GM12865 (cell line): ENCODE measurements around the gene FASTKD2.

ENCODE experiments used
- DNase-seq: peaks from one replicate; pipeline ENCODE4 v3.0.0; 2010; ENCODE audit warnings: low read depth
- H3K4me3 ChIP-seq: 2 replicates; pipeline ENCODE4 v1.5.1; 2011; ENCODE audit warnings: mild to moderate bottlenecking, low read depth, low read length, control low read depth
- TF ChIP-seq, protein P1 (sequence below): IDR thresholded peaks from 2 replicates; pipeline ENCODE4 v1.5.1; 2011; ENCODE audit warnings: low read length, control low read depth, low read depth, inconsistent platforms; ENCODE audit not compliant: insufficient read depth; ENCODE audit errors: missing control alignments

FASTKD2 gene

GRCh38 chr2:206814498-206814897 is 49.1 kb downstream of the FASTKD2 start:
- TF ChIP-seq, protein P1, sequence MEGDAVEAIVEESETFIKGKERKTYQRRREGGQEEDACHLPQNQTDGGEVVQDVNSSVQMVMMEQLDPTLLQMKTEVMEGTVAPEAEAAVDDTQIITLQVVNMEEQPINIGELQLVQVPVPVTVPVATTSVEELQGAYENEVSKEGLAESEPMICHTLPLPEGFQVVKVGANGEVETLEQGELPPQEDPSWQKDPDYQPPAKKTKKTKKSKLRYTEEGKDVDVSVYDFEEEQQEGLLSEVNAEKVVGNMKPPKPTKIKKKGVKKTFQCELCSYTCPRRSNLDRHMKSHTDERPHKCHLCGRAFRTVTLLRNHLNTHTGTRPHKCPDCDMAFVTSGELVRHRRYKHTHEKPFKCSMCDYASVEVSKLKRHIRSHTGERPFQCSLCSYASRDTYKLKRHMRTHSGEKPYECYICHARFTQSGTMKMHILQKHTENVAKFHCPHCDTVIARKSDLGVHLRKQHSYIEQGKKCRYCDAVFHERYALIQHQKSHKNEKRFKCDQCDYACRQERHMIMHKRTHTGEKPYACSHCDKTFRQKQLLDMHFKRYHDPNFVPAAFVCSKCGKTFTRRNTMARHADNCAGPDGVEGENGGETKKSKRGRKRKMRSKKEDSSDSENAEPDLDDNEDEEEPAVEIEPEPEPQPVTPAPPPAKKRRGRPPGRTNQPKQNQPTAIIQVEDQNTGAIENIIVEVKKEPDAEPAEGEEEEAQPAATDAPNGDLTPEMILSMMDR, result no peak
- DNase-seq, result no peak
- H3K4me3 ChIP-seq, result no peak overlapping the region

DNA sequence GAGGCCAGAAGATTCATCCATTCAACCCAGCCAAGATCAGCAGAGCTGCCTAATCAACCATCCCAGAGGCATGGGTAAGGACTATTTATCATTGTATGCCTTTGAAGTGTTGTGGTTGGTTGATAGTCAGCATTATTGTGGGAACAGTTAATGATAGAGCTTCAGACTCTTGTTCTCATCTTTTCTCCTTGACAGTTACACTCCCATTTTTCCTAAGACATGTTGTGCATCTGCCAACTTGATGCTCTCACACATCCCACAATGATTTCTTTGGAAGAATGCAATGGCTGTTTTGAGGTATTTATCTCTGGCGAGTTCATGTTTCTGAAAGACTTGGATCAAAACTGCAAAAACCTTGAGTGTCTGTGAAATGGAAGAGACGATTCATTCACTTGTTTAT is 55.4 kb downstream of the FASTKD2 start:
- no peak overlapping the region for H3K4me3 ChIP-seq
- TF ChIP-seq, protein P1, result no peak
- DNase-seq, result no peak

DNA sequence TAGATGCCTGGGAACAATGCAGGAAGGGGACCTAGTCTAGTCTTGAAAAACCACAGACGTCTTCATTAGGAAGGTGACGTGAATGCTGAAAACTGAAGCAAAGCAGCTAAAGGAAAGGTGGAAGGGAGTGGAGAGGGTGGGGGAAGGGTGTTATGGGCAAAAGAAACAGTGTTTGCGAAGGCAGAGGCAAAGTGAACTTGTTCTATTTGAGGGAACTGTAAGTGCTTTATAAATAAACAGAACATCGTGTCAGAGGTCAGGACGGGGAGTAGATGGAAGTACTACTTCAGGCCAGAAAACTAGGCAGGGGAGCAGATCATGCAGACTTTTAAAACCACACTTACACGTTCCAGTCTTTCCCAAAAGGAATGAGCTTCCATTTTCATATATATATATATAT is 57.8 kb downstream of the FASTKD2 start:
- TF ChIP-seq, protein P1, result no peak
- H3K4me3 ChIP-seq, result no peak overlapping the region
- no peak for DNase-seq

DNA sequence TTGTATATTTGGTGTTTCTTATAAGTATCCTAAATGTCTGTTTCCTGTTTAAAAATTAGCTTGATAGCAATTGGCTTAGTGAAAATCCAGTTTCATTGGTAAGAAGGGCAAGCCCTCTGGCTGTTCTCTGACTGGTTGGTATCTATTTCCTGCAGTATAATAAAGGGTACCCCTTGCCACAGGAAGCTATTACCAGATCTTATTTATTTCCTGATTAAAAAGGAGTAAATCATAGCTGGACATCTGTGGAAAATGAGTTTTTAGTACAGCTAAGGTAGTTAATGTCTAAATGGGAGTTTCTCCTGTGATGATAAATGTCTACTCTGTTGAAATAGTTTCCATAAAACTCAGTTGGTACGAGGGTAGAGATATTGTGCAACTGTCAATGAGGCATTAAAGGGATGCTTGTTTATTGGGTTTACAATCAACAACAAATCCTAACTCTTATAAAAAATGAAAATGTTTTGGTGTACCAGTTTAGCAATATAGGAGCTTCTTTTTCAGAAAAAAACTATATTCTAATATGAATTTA is 58.7 kb downstream of the FASTKD2 start:
- H3K4me3 ChIP-seq, result no peak overlapping the region
- no peak for DNase-seq
- TF ChIP-seq, protein P1, result no peak

DNA sequence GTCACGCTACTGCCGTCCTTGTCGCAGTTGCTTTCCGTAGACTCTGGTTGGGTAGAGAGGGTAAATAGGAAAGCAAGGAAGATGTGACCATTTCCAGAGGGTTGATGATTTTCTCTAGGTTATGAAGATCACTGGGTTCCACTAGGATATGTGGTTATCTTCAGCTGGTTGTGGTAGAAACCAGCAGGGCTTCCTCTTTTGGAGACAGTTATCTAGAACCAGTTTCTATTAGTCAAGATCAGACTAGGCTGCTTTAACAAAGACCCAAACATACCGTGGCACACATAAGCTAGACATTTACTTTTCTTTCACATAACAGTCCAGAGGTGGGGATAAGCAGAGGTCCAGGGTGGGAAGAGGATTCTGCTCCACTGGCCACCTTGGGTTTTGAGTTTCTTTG is 59.6 kb downstream of the FASTKD2 start:
- H3K4me3 ChIP-seq, result no peak overlapping the region
- TF ChIP-seq, protein P1, result no peak
- no peak for DNase-seq

GRCh38 chr2:206831442-206831995 is 66.1 kb downstream of the FASTKD2 start:
- DNase-seq, result no peak
- no peak overlapping the region for H3K4me3 ChIP-seq
- TF ChIP-seq, protein P1, result no peak

- H3K4me3 ChIP-seq, result no peak overlapping the region
- no peak for DNase-seq
- TF ChIP-seq, protein P1, result no peak
Observed at GRCh38 chr2:206832873-206833272, 67.5 kb downstream of the FASTKD2 start.
